Parathyroid adenoma (tissue), 2 donors: Measurements from ENCODE around the gene NHSL2.

Experiments used
- H2AFZ ChIP-seq: fragments of 300-600 bp; sonication (generic); one replicate; pipeline ENCODE4 v1.7.0; 2017; ENCODE audit warnings: antibody characterized with exemption, mild to moderate bottlenecking
- H3K27ac ChIP-seq: fragments of 300-600 bp; sonication (generic); one replicate; pipeline ENCODE4 v1.7.0; 2017
- H3K27me3 ChIP-seq: fragments of 300-600 bp; sonication (generic); one replicate; pipeline ENCODE4 v1.7.0; 2017; ENCODE audit warnings: low read length; ENCODE audit not compliant: control insufficient read depth, insufficient read depth
- H3K36me3 ChIP-seq: fragments of 300-600 bp; sonication (generic); one replicate; pipeline ENCODE4 v1.7.0; 2017; ENCODE audit warnings: low read length; ENCODE audit not compliant: control insufficient read depth, insufficient read depth
- H3K4me1 ChIP-seq: fragments of 300-600 bp; sonication (generic); one replicate; pipeline ENCODE4 v1.7.0; 2017; ENCODE audit warnings: control low read depth
- H3K4me2 ChIP-seq: fragments of 300-600 bp; sonication (generic); one replicate; pipeline ENCODE4 v1.7.0; 2017; ENCODE audit warnings: low read length
- H3K4me3 ChIP-seq: fragments of 300-600 bp; sonication (generic); one replicate; pipeline ENCODE4 v1.7.0; 2017; ENCODE audit warnings: low read depth, low read length
- H3K79me2 ChIP-seq: fragments of 300-600 bp; sonication (generic); one replicate; pipeline ENCODE4 v1.7.0; 2017; ENCODE audit warnings: control low read depth
- H3K9ac ChIP-seq: fragments of 300-600 bp; sonication (generic); one replicate; pipeline ENCODE4 v1.7.0; 2017; ENCODE audit warnings: mild to moderate bottlenecking
- H3K9me3 ChIP-seq: fragments of 300-600 bp; sonication (generic); one replicate; pipeline ENCODE4 v1.7.0; 2017; ENCODE audit warnings: low read length; ENCODE audit not compliant: control insufficient read depth
- TF ChIP-seq, protein P1 (sequence below): fragments of 300-600 bp; sonication (generic); IDR thresholded peaks from one replicate; pipeline ENCODE4 v1.7.0; 2017; ENCODE audit warnings: antibody characterized with exemption, mild to moderate bottlenecking
- donor health status: primary hyperparathyroidism.

Gene NHSL2

DNA sequence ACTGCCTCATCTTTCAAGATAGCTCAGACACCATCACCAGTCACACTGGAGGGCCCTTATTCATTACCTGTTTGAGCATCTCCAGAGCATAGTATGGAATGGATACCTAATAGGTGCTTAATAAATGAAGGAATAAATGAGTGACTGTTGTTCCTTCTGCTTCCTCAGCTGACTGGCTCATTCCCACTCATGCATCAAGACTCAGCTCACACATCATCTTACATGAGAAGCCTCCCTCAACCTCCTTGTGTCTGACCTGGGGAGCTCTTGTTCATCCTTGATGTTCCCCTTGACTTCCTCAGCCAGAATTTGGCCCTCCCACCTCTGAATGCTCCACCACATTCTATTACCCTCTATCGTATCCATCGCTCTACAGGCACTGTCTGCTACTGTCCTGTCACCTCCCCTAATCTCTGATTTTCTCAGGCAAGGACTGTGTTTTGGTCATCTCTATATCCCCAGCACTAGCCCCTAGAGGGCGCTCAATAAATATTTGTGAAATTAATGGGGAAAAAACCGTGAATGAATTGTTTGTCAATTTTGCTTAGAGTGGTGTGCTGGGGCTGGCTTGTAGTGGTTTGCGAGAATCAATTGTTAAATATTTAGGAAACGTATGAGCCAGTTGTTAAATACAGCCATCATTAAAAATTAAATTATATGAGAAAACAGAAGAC is 88.3 kb downstream of the NHSL2 start:
- Histone ChIP-seq H3K27me3 (no peaks in the 10 kb centered on the region), H3K27ac (no peak overlapping the region), H2AFZ (no peak overlapping the region), H3K4me1 (peaks cover 1% of the 10 kb centered on the region), H3K36me3 (no peaks in the 10 kb centered on the region), H3K79me2 (no peaks in the 10 kb centered on the region), H3K4me3 (no peak overlapping the region), H3K9me3 (no peaks in the 10 kb centered on the region), H3K4me2 (no peak overlapping the region), H3K9ac (no peak overlapping the region)
- TF ChIP-seq, protein P1, sequence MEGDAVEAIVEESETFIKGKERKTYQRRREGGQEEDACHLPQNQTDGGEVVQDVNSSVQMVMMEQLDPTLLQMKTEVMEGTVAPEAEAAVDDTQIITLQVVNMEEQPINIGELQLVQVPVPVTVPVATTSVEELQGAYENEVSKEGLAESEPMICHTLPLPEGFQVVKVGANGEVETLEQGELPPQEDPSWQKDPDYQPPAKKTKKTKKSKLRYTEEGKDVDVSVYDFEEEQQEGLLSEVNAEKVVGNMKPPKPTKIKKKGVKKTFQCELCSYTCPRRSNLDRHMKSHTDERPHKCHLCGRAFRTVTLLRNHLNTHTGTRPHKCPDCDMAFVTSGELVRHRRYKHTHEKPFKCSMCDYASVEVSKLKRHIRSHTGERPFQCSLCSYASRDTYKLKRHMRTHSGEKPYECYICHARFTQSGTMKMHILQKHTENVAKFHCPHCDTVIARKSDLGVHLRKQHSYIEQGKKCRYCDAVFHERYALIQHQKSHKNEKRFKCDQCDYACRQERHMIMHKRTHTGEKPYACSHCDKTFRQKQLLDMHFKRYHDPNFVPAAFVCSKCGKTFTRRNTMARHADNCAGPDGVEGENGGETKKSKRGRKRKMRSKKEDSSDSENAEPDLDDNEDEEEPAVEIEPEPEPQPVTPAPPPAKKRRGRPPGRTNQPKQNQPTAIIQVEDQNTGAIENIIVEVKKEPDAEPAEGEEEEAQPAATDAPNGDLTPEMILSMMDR = peak; percentile 66

DNA sequence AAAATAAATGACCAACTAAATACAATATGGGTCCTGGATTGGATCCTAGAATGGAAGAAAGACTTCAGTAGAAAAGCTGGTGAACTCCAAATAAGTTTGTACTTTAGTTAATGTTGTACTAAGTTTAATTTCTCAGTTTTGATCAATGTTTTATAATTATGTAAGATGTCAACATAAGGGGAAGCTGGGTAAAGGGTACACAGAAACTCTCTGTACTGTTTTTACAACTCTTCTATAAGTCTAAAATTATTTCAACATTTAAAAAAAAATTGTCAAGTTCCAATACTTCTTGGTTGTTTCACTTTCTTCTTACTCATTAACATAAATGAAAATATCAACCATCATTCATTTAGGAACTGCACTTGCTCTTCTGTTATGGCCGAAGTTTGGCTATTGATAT is 88.9 kb downstream of the NHSL2 start:
- no peaks in the 10 kb centered on the region for H3K9me3 ChIP-seq
- H3K4me2 ChIP-seq = no peak overlapping the region
- no peak overlapping the region for H3K4me3 ChIP-seq
- no peak overlapping the region for H3K27ac ChIP-seq
- H3K4me1 ChIP-seq = peaks cover 2% of the 10 kb centered on the region
- no peaks in the 10 kb centered on the region for H3K27me3 ChIP-seq
- H3K9ac ChIP-seq = no peak overlapping the region
- H2AFZ ChIP-seq = no peak overlapping the region
- TF ChIP-seq, protein P1 = no peak
- no peaks in the 10 kb centered on the region for H3K36me3 ChIP-seq
- no peaks in the 10 kb centered on the region for H3K79me2 ChIP-seq

DNA sequence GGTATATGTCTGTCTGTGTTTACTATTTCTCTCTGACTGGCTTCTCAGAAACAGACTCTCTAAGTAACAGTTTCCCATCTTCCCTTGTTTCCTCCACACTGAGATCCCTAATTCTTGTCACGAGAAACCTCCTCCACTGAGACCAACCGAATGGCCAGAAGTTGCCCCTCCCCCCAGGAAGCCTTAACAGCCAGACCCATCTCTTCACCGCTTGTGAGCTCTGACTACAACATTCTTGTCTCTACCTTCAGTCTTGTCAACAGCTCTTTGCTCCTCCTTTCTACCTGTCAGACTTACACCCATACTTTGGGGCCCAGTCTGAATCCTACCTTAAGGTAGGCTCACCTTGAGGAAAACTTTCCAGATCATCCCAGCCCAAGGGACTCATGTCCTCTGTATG is 90.8 kb downstream of the NHSL2 start:
- Histone ChIP-seq H3K27me3 (no peaks in the 10 kb centered on the region), H3K9ac (no peak overlapping the region), H3K27ac (no peak overlapping the region), H2AFZ (peak overlapping the region; percentile 17), H3K79me2 (no peaks in the 10 kb centered on the region), H3K36me3 (no peaks in the 10 kb centered on the region), H3K4me2 (no peak overlapping the region), H3K4me1 (peaks cover 2% of the 10 kb centered on the region), H3K4me3 (no peak overlapping the region), H3K9me3 (no peaks in the 10 kb centered on the region)
- TF ChIP-seq, protein P1 = no peak

DNA sequence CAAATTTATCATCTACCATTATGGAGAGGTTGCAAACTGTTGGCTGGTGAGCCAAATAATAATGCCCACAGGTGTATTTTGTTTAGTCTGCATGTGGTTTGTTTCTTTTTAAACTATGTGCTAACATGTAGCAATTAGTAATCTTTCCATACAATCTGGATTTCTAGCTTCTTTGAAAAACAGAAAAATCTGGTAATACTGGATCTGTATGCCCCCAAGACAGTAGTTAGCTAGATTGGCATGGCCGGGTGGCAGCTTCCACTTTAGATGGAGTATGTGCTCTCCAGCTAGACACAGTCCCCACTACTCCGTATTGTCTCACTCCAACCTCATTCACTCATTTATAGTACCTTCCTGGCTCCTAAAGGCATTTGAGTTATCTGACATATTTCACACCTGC is 91.3 kb downstream of the NHSL2 start:
- Histone ChIP-seq H3K9ac (no peak overlapping the region), H3K9me3 (no peaks in the 10 kb centered on the region), H3K79me2 (no peaks in the 10 kb centered on the region), H2AFZ (no peak overlapping the region), H3K27ac (no peak overlapping the region), H3K4me3 (no peak overlapping the region), H3K4me2 (no peak overlapping the region), H3K36me3 (no peaks in the 10 kb centered on the region), H3K4me1 (peaks cover 2% of the 10 kb centered on the region), H3K27me3 (no peaks in the 10 kb centered on the region)
- TF ChIP-seq, protein P1 = no peak

DNA sequence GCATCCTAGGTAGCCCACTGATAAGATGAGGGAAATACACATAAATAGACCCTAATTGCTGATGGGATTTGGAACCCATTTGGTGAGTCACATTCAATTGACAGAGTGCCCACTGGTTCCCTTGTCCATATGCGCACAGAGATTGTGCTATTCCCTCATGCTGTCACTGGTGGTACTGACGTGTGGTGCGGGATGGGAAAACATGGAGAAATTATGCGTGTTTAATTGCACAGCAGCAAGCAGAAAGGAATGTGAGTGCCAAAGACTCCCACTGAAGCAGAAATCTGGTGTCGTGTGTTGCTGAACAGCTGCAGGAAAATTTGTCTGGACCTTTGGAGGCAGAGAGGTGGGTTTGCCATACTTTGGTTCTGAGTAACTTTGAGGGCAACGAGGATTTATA is 92.2 kb downstream of the NHSL2 start:
- Histone ChIP-seq H3K4me3 (no peak overlapping the region), H3K9me3 (no peaks in the 10 kb centered on the region), H3K4me2 (no peak overlapping the region), H2AFZ (no peak overlapping the region), H3K9ac (no peak overlapping the region), H3K36me3 (no peaks in the 10 kb centered on the region), H3K27ac (no peak overlapping the region), H3K4me1 (peaks cover 2% of the 10 kb centered on the region), H3K79me2 (no peaks in the 10 kb centered on the region), H3K27me3 (no peaks in the 10 kb centered on the region)
- TF ChIP-seq, protein P1 = no peak
